ENCODE results near the gene RPS15. TPM values are rescaled to one million over a fixed set of nuclear protein-coding genes. Genes with fewer than 3 reads are reported as not detected.
A peak's percentile ranks its signal among the peaks of the same experiment; 100 is the strongest.

RPS15 gene
- total RNA-seq, 1 donor from 2014 or later: 614 TPM

GRCh38 chr19:1450735-1451731 is 12.8 kb downstream of the RPS15 start:
- peak overlapping the region; percentile 15 for H3K4me3 Mint-ChIP-seq (ENCODE audit: unreplicated experiment)
- no peak for DNase-seq (ENCODE audit: low spot score)
- TF ChIP-seq CTCF (IDR thresholded peaks at IDR 0.05): no peak
- peaks cover 2% of the 10 kb centered on the region for H3K36me3 Mint-ChIP-seq (ENCODE audit: low read depth)
- no peak overlapping the region for H3K27ac Mint-ChIP-seq (ENCODE audit: unreplicated experiment)
- no peaks in the 10 kb centered on the region for H3K9me3 Mint-ChIP-seq (ENCODE audit: low read depth)
- peaks cover 17% of the 10 kb centered on the region for H3K4me1 Mint-ChIP-seq (ENCODE audit: low read depth)
- H3K27me3 Mint-ChIP-seq (ENCODE audit: low read depth): peaks cover 26% of the 10 kb centered on the region

GRCh38 chr19:1451916-1452801 is 14.0 kb downstream of the RPS15 start:
- Mint-ChIP-seq H3K27ac (ENCODE audit: unreplicated experiment) (no peak overlapping the region), H3K27me3 (ENCODE audit: low read depth) (peaks cover 26% of the 10 kb centered on the region), H3K36me3 (ENCODE audit: low read depth) (peaks cover 2% of the 10 kb centered on the region), H3K9me3 (ENCODE audit: low read depth) (no peaks in the 10 kb centered on the region), H3K4me3 (ENCODE audit: unreplicated experiment) (no peak overlapping the region), H3K4me1 (ENCODE audit: low read depth) (peaks cover 17% of the 10 kb centered on the region)
- TF ChIP-seq CTCF (IDR thresholded peaks at IDR 0.05): no peak
- DNase-seq (ENCODE audit: low spot score): no peak

- H3K27ac Mint-ChIP-seq (ENCODE audit: unreplicated experiment): no peak overlapping the region
- peaks cover 17% of the 10 kb centered on the region for H3K4me1 Mint-ChIP-seq (ENCODE audit: low read depth)
- no peak for DNase-seq (ENCODE audit: low spot score)
- no peak for TF ChIP-seq CTCF (IDR thresholded peaks at IDR 0.05)
- H3K27me3 Mint-ChIP-seq (ENCODE audit: low read depth): peaks cover 24% of the 10 kb centered on the region
- H3K4me3 Mint-ChIP-seq (ENCODE audit: unreplicated experiment): no peak overlapping the region
- H3K9me3 Mint-ChIP-seq (ENCODE audit: low read depth): no peaks in the 10 kb centered on the region
- peaks cover 2% of the 10 kb centered on the region for H3K36me3 Mint-ChIP-seq (ENCODE audit: low read depth)
These were observed 14.8 kb downstream of the RPS15 start for GRCh38 chr19:1452802-1453524.

- Mint-ChIP-seq H3K27me3 (ENCODE audit: low read depth) (peaks cover 24% of the 10 kb centered on the region), H3K36me3 (ENCODE audit: low read depth) (peaks cover 2% of the 10 kb centered on the region), H3K4me3 (ENCODE audit: unreplicated experiment) (no peak overlapping the region), H3K4me1 (ENCODE audit: low read depth) (peaks cover 16% of the 10 kb centered on the region), H3K27ac (ENCODE audit: unreplicated experiment) (no peak overlapping the region), H3K9me3 (ENCODE audit: low read depth) (no peaks in the 10 kb centered on the region)
- no peak for DNase-seq (ENCODE audit: low spot score)
- peak; percentile 27 for TF ChIP-seq CTCF (IDR thresholded peaks at IDR 0.05)
These were observed 15.5 kb downstream of the RPS15 start for GRCh38 chr19:1453525-1454364.

All from chondrocyte (in vitro differentiated cells).